Endodermal cell (in vitro differentiated cells): Measurements from ENCODE around the gene PLXDC1. TPM values are rescaled to one million over a fixed set of nuclear protein-coding genes. Genes with fewer than 3 reads are reported as not detected.

Experiments used
- DNase-seq: peaks from one replicate; pipeline ENCODE4 v3.0.0-alpha.2; 2017
- H3K27ac ChIP-seq: 2 replicates; pipeline ENCODE4 v1.5.1; 2013; ENCODE audit warnings: mild to moderate bottlenecking, low read depth, low read length, moderate library complexity
- H3K27me3 ChIP-seq: 2 replicates; pipeline ENCODE4 v1.6.1; 2013; ENCODE audit warnings: mild to moderate bottlenecking, low read length, moderate library complexity; ENCODE audit not compliant: insufficient read depth, control insufficient read depth, poor library complexity, severe bottlenecking
- H3K36me3 ChIP-seq: 2 replicates; pipeline ENCODE4 v1.7.0; 2013; ENCODE audit warnings: mild to moderate bottlenecking, low read length, moderate library complexity; ENCODE audit not compliant: control insufficient read depth, insufficient read depth
- H3K4me1 ChIP-seq: one replicate; pipeline ENCODE4 v1.7.0; 2013; ENCODE audit warnings: low read length; ENCODE audit not compliant: control insufficient read depth, insufficient read depth
- H3K4me3 ChIP-seq: 2 replicates; pipeline ENCODE4 v1.5.1; 2013; ENCODE audit warnings: mild to moderate bottlenecking, low read length, moderate library complexity
- H3K9ac ChIP-seq: 2 replicates; pipeline ENCODE4 v1.6.1; 2013; ENCODE audit warnings: mild to moderate bottlenecking, low read length, moderate library complexity; ENCODE audit not compliant: poor library complexity, severe bottlenecking; ENCODE audit errors: extremely low read depth
- H3K9me3 ChIP-seq: 2 replicates; pipeline ENCODE4 v1.6.1; 2013; ENCODE audit warnings: mild to moderate bottlenecking, low read length, moderate library complexity; ENCODE audit not compliant: control insufficient read depth
- H3K27ac Mint-ChIP-seq: 2 replicates; pipeline ENCODE4 v1.8.0; 2020; ENCODE audit warnings: mixed read lengths
- H3K27me3 Mint-ChIP-seq: 2 replicates; pipeline ENCODE4 v1.8.0; 2021; ENCODE audit warnings: mild to moderate bottlenecking, mixed read lengths; ENCODE audit not compliant: insufficient read depth
- H3K36me3 Mint-ChIP-seq: 2 replicates; pipeline ENCODE4 v1.8.0; 2020; ENCODE audit warnings: low read depth, mixed read lengths
- H3K4me1 Mint-ChIP-seq: 2 replicates; pipeline ENCODE4 v1.8.0; 2020; ENCODE audit warnings: mixed read lengths
- H3K4me3 Mint-ChIP-seq: 2 replicates; pipeline ENCODE4 v1.8.0; 2020; ENCODE audit warnings: mild to moderate bottlenecking, moderate library complexity, mixed read lengths
- H3K9me3 Mint-ChIP-seq: 2 replicates; pipeline ENCODE4 v1.8.0; 2020; ENCODE audit warnings: mild to moderate bottlenecking, mixed read lengths
- WGBS, 2 experiments: methylation state at CpG; one replicate each; pipeline versions ENCODE4 v1.1.5 to v1.1.7; 2013; ENCODE audit warnings: missing lambda C conversion rate in 2 of 2, mixed read lengths in 1 of 2; ENCODE audit not compliant: insufficient coverage in 1 of 2, insufficient read length in 1 of 2; 5-methylcytosine and 5-hydroxymethylcytosine counted together
- long read RNA-seq, 4 experiments: library from polyadenylated mRNA in 2 of 4; library from RNA in 1 of 4; library from capped mRNA in 1 of 4; stranded (forward) in 3 of 4; unstranded in 1 of 4; transcript quantifications; one replicate each; pipeline ENCODE4 v2.0.0, GENCODE V29; 2020 to 2021; ENCODE audit warnings: inconsistent platforms in 1 of 4
- polyA plus RNA-seq, 2 experiments: library from polyadenylated mRNA; stranded (reverse); fragments of 50-300 nt; gene quantifications; one replicate each; pipeline ENCODE4 v1.2.3, GENCODE V29; 2013
- total RNA-seq, 2 donors: library from RNA; stranded (reverse); fragmentation: NEBNext Ultra II Directional in 1 of 2; extraction: Animal tissue kit (Norgen Biotek cat#: 25700) in 1 of 2; gene quantifications; 2 replicates in 1 of 2; 3 replicates in 1 of 2; pipeline ENCODE4 v1.2.1, GENCODE V29; 2021
- TF ChIP-seq, protein P1 (sequence below): fragments of 200-600 bp; sonication (generic); conservative IDR thresholded peaks from 2 replicates; pipeline ENCODE4 v1.5.0; 2021; ENCODE audit warnings: antibody characterized with exemption, mild to moderate bottlenecking

Gene PLXDC1
- 1 to 10 TPM; 9.0 TPM for total RNA-seq
- polyA plus RNA-seq (2013, experiment 1 of 2), result 2.3 TPM
- polyA plus RNA-seq (2013, experiment 2 of 2), result 1.4 TPM
- long read RNA-seq, experiment 1, partial matches to known transcripts, result 0 of 4 reads
- long read RNA-seq, experiment 1, other reads (novel, unspliced or antisense), result 4 of 4 reads
- long read RNA-seq, experiment 2, partial matches to known transcripts, result 2 of 9 reads
- long read RNA-seq, experiment 2, other reads (novel, unspliced or antisense), result 7 of 9 reads
- long read RNA-seq, experiment 3, partial matches to known transcripts, result 1 of 15 reads
- long read RNA-seq, experiment 3, other reads (novel, unspliced or antisense), result 12 of 15 reads
- long read RNA-seq, experiment 4, partial matches to known transcripts, result 0 of 1 reads
- long read RNA-seq, experiment 4, other reads (novel, unspliced or antisense), result 1 of 1 reads

DNA sequence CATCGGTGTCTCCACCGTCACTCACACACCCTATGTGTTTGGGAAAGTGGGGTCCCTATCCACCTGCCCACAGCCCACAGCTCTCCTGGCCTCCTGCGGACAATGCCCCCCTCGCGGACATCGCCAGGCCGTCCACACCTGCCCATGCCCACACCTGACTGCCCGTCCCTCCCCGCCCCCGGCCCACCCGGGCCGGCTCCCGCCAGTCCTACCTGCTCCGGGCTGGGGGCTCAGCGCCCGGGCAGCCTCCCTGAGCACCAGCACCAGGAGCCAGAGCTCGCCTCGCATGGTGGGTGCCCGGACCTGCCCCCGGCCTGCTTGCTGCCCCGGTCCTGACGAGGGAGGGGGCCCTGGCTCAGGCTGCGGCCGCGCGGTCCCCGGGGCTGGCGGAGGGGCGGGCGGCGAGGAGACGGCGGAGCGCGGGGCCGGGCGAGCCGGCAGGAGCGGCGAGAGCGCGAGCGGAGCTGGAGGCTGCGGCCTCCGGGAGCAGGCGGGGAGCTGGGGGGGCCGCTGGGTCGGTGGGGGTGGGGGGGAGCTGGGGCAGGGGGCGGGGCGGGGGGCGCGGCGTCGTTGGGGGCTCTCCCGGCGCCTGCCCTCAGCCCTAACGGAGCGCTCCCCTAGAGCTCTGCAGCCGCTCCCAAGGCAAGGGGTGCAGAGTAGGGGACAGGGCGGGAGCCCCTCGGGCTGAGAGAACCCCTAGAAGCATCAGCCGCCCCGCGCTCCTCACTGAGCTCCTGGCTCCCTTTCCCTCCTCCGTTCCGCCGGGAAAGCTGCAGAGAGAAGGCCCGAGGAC is at the start of gene PLXDC1:
Gene PLXDC1, minus strand, starts transcription at position 488 of the 793 bp plus-strand sequence. Its CDS starts 200 bp downstream, at position 288.
- H3K9me3 Mint-ChIP-seq, result no peaks in the 10 kb centered on the region
- no peaks in the 10 kb centered on the region for H3K36me3 Mint-ChIP-seq

DNA sequence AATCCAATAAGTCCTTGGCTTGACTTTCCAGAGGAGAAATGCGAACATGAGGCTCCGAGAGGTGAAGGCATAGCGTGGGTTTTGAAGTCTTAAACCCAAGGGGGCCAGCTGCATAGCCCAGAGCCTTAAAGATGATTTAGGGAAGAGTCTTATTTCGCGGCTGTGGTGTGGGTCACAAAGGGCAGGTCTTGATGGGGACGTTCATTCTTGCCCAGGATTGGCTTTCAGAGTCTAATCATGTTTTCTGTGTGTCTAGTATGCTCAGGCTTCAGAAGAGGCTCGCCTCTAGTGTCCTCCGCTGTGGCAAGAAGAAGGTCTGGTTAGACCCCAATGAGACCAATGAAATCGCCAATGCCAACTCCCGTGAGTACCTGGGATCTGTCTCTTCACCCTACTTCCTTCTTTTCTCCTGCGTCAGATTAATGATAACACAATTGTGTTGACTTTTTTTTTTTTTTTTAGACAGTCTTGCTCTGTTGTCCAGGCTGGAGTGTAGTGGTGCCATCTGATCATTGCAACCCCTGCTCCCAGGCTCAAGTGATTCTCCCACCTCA is 49.6 kb upstream of the PLXDC1 start:
- peak overlapping the region; percentile 97 for H3K9ac ChIP-seq
- Mint-ChIP-seq H3K27ac (peak overlapping the region; percentile 100), H3K4me3 (peak overlapping the region; percentile 98), H3K9me3 (no peaks in the 10 kb centered on the region), H3K36me3 (peaks cover 47% of the 10 kb centered on the region), H3K27me3 (no peaks in the 10 kb centered on the region), H3K4me1 (peaks cover 25% of the 10 kb centered on the region)
- no peak overlapping the region for H3K27ac ChIP-seq
- no peak for DNase-seq
- H3K27me3 ChIP-seq, result no peaks in the 10 kb centered on the region
- peaks cover 43% of the 10 kb centered on the region for H3K36me3 ChIP-seq
- no peaks in the 10 kb centered on the region for H3K4me1 ChIP-seq
- TF ChIP-seq, protein P1, sequence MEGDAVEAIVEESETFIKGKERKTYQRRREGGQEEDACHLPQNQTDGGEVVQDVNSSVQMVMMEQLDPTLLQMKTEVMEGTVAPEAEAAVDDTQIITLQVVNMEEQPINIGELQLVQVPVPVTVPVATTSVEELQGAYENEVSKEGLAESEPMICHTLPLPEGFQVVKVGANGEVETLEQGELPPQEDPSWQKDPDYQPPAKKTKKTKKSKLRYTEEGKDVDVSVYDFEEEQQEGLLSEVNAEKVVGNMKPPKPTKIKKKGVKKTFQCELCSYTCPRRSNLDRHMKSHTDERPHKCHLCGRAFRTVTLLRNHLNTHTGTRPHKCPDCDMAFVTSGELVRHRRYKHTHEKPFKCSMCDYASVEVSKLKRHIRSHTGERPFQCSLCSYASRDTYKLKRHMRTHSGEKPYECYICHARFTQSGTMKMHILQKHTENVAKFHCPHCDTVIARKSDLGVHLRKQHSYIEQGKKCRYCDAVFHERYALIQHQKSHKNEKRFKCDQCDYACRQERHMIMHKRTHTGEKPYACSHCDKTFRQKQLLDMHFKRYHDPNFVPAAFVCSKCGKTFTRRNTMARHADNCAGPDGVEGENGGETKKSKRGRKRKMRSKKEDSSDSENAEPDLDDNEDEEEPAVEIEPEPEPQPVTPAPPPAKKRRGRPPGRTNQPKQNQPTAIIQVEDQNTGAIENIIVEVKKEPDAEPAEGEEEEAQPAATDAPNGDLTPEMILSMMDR, result no peak
- peak overlapping the region; percentile 92 for H3K4me3 ChIP-seq
- whole genome bisulfite sequencing, 2 experiments, result 52 to 58% methylated on average over 9 to 11 of the region's 11 CpGs
- no peaks in the 10 kb centered on the region for H3K9me3 ChIP-seq

More for the DNA sequence above, at the start of gene PLXDC1:
- Mint-ChIP-seq H3K4me3 (peak within 1 kb of the TSS; percentile 95), H3K4me1 (peaks cover 5% of the 10 kb centered on the region), H3K27me3 (peaks cover 40% of the 10 kb centered on the region), H3K27ac (peak within 1 kb of the TSS; percentile 90)
- H3K36me3 ChIP-seq, result no peaks in the 10 kb centered on the region
- DNase-seq, result peak; percentile 79
- peaks cover 37% of the 10 kb centered on the region for H3K27me3 ChIP-seq
- 3 to 11% methylated on average over 10 to 52 of the region's 68 CpGs for WGBS, 2 experiments
- H3K27ac ChIP-seq, result no peak within 1 kb of the TSS
- H3K9ac ChIP-seq, result no peak within 1 kb of the TSS
- H3K4me3 ChIP-seq, result peak within 1 kb of the TSS; percentile 98
- H3K4me1 ChIP-seq, result no peaks in the 10 kb centered on the region
- TF ChIP-seq, protein P1, result no peak
- H3K9me3 ChIP-seq, result no peaks in the 10 kb centered on the region

GRCh38 chr17:39200070-39200879 is 48.8 kb upstream of the PLXDC1 start, which contains the start of gene RPL19:
RPL19 (plus strand) TSS chr17:39200283; CDS start chr17:39200345, 62 bp downstream.
- Histone ChIP-seq H3K27ac (peak within 1 kb of the TSS; percentile 98), H3K9me3 (no peaks in the 10 kb centered on the region), H3K36me3 (peaks cover 43% of the 10 kb centered on the region), H3K4me3 (peak within 1 kb of the TSS; percentile 92), H3K4me1 (no peaks in the 10 kb centered on the region), H3K27me3 (no peaks in the 10 kb centered on the region), H3K9ac (peak within 1 kb of the TSS; percentile 97)
- Mint-ChIP-seq H3K27ac (peak within 1 kb of the TSS; percentile 100), H3K4me3 (peak within 1 kb of the TSS; percentile 98), H3K9me3 (no peaks in the 10 kb centered on the region), H3K4me1 (peaks cover 29% of the 10 kb centered on the region), H3K27me3 (no peaks in the 10 kb centered on the region), H3K36me3 (peaks cover 47% of the 10 kb centered on the region)
- TF ChIP-seq, protein P1, result no peak
- 0% methylated on average over 30 to 52 of the region's 52 CpGs for WGBS, 2 experiments
- DNase-seq, result peak; percentile 90
